Trophoblast cell (in vitro differentiated cells and primary cell): ENCODE measurements around the gene ADARB2.
A peak's percentile ranks its signal among the peaks of the same experiment; 100 is the strongest.

Experiments used
- DNase-seq, 2 donors: peaks; one replicate each; pipeline ENCODE4 v3.0.0-alpha.2; 2016
- H2AFZ ChIP-seq: 2 replicates; pipeline ENCODE4 v1.6.1; 2013; ENCODE audit warnings: low read length, moderate library complexity, mild to moderate bottlenecking; ENCODE audit not compliant: insufficient read depth, poor library complexity
- H2AK5ac ChIP-seq: 2 replicates; pipeline ENCODE4 v1.6.1; 2013; ENCODE audit warnings: mild to moderate bottlenecking, low read length
- H2BK120ac ChIP-seq: 2 replicates; pipeline ENCODE4 v1.6.1; 2013; ENCODE audit warnings: low read length, mild to moderate bottlenecking, moderate library complexity; ENCODE audit not compliant: insufficient read depth, poor library complexity
- H2BK12ac ChIP-seq: 2 replicates; pipeline ENCODE4 v1.6.1; 2013; ENCODE audit warnings: mild to moderate bottlenecking, low read length, moderate library complexity
- H2BK5ac ChIP-seq: 2 replicates; pipeline ENCODE4 v1.6.1; 2013; ENCODE audit warnings: low read length, low read depth, moderate library complexity, mild to moderate bottlenecking; ENCODE audit not compliant: poor library complexity
- H3K14ac ChIP-seq: 2 replicates; pipeline ENCODE4 v1.6.1; 2013; ENCODE audit warnings: mild to moderate bottlenecking, low read length
- H3K18ac ChIP-seq: 2 replicates; pipeline ENCODE4 v1.6.1; 2013; ENCODE audit warnings: mild to moderate bottlenecking, low read length
- H3K23ac ChIP-seq: 2 replicates; pipeline ENCODE4 v1.6.1; 2013; ENCODE audit warnings: low read length
- H3K27ac ChIP-seq: 2 replicates; pipeline ENCODE4 v1.5.1; 2013; ENCODE audit warnings: low read depth, mild to moderate bottlenecking, inconsistent platforms, low read length, moderate library complexity
- H3K27me3 ChIP-seq: 2 replicates; pipeline ENCODE4 v1.6.1; 2013; ENCODE audit warnings: inconsistent platforms, mild to moderate bottlenecking, low read length, moderate library complexity; ENCODE audit not compliant: insufficient read depth
- H3K36me3 ChIP-seq, 2 experiments: 1 replicate in 1 of 2; 2 replicates in 1 of 2; pipeline ENCODE4 v1.6.1; 2013; ENCODE audit warnings: low read length in 2 of 2, mild to moderate bottlenecking in 2 of 2, moderate library complexity in 1 of 2; ENCODE audit not compliant: insufficient read depth in 2 of 2, control insufficient read depth in 1 of 2
- H3K4ac ChIP-seq: 2 replicates; pipeline ENCODE4 v1.6.1; 2013; ENCODE audit warnings: low read depth, mild to moderate bottlenecking, low read length, moderate library complexity
- H3K4me1 ChIP-seq, 2 experiments: 1 replicate in 1 of 2; 2 replicates in 1 of 2; pipeline ENCODE4 v1.6.1; 2013; ENCODE audit warnings: low read length in 2 of 2, mild to moderate bottlenecking in 2 of 2, moderate library complexity in 1 of 2; ENCODE audit not compliant: insufficient read depth in 2 of 2, control insufficient read depth in 1 of 2
- H3K4me2 ChIP-seq: 2 replicates; pipeline ENCODE4 v1.6.1; 2013; ENCODE audit warnings: inconsistent platforms, mild to moderate bottlenecking, low read length, moderate library complexity
- H3K4me3 ChIP-seq: 2 replicates; pipeline ENCODE4 v1.5.1; 2013; ENCODE audit warnings: mild to moderate bottlenecking, low read depth, low read length, inconsistent platforms
- H3K79me1 ChIP-seq: one replicate; pipeline ENCODE4 v1.6.1; 2013; ENCODE audit warnings: low read length
- H3K79me2 ChIP-seq: 2 replicates; pipeline ENCODE4 v1.6.1; 2013; ENCODE audit warnings: low read length, mild to moderate bottlenecking; ENCODE audit not compliant: control insufficient read depth, insufficient read depth, poor library complexity
- H3K9ac ChIP-seq: 2 replicates; pipeline ENCODE4 v1.6.1; 2013; ENCODE audit warnings: mild to moderate bottlenecking, low read length
- H3K9me3 ChIP-seq: 2 replicates; pipeline ENCODE4 v1.6.1; 2013; ENCODE audit warnings: low read depth, mild to moderate bottlenecking, control low read depth, inconsistent platforms, low read length; ENCODE audit not compliant: insufficient read depth
- H4K12ac ChIP-seq: 2 replicates; pipeline ENCODE4 v1.6.1; 2013; ENCODE audit warnings: low read depth, mild to moderate bottlenecking, low read length, moderate library complexity
- H4K8ac ChIP-seq: 2 replicates; pipeline ENCODE4 v1.6.1; 2013; ENCODE audit warnings: low read depth, mild to moderate bottlenecking, low read length, moderate library complexity
- H4K91ac ChIP-seq: one replicate; pipeline ENCODE4 v1.6.1; 2013; ENCODE audit warnings: low read depth, mild to moderate bottlenecking, low read length, moderate library complexity
- WGBS: extraction: QIAGEN DNeasy Blood & Tissue Kit; methylation state at CpG from one replicate; pipeline ENCODE4 v1.1.7; 2013; ENCODE audit warnings: missing lambda C conversion rate; ENCODE audit not compliant: insufficient read length, insufficient coverage; ENCODE audit errors: extremely low coverage; 5-methylcytosine and 5-hydroxymethylcytosine counted together

ADARB2 gene

GRCh38 chr10:1404323-1405260, 332.7 kb downstream of the ADARB2 start:
- no peak overlapping the region for H3K4me3 ChIP-seq
- no peak overlapping the region for H3K4me2 ChIP-seq
- no peak overlapping the region for H3K27ac ChIP-seq
- H4K91ac ChIP-seq, result no peak overlapping the region
- no peak for DNase-seq
- no CpG with 5 or more reads among the region's 29 CpGs for WGBS
- no peak overlapping the region for H2BK12ac ChIP-seq
- no peak overlapping the region for H3K18ac ChIP-seq
- no peak overlapping the region for H3K4ac ChIP-seq
- H3K36me3 ChIP-seq, result no peaks in the 10 kb centered on the region
- no peak overlapping the region for H2AK5ac ChIP-seq
- no peak overlapping the region for H2BK5ac ChIP-seq
- H3K4me1 ChIP-seq, result peaks cover 14 to 23% of the 10 kb centered on the region in 2 experiments
- H3K9ac ChIP-seq, result no peak overlapping the region
- no peak overlapping the region for H4K8ac ChIP-seq
- no peaks in the 10 kb centered on the region for H3K27me3 ChIP-seq
- H3K23ac ChIP-seq, result no peak overlapping the region
- no peaks in the 10 kb centered on the region for H3K79me2 ChIP-seq
- no peak overlapping the region for H4K12ac ChIP-seq
- no peak overlapping the region for H2AFZ ChIP-seq
- no peaks in the 10 kb centered on the region for H3K9me3 ChIP-seq
- no peak overlapping the region for H2BK120ac ChIP-seq
- H3K79me1 ChIP-seq, result peaks cover 3% of the 10 kb centered on the region
- H3K14ac ChIP-seq, result no peak overlapping the region

- Histone ChIP-seq H3K9ac (no peak overlapping the region), H3K27ac (no peak overlapping the region), H3K36me3 (no peaks in the 10 kb centered on the region), H2BK12ac (no peak overlapping the region), H4K12ac (no peak overlapping the region), H2AFZ (no peak overlapping the region), H2BK120ac (no peak overlapping the region), H3K79me1 (peaks cover 3% of the 10 kb centered on the region), H3K23ac (no peak overlapping the region), H4K91ac (no peak overlapping the region), H3K9me3 (no peaks in the 10 kb centered on the region), H3K14ac (no peak overlapping the region), H4K8ac (no peak overlapping the region), H3K4ac (no peak overlapping the region), H3K18ac (no peak overlapping the region), H3K79me2 (no peaks in the 10 kb centered on the region), H3K27me3 (no peaks in the 10 kb centered on the region), H3K4me2 (no peak overlapping the region), H2AK5ac (no peak overlapping the region), H2BK5ac (no peak overlapping the region), H3K4me3 (no peak overlapping the region), H3K4me1 (peaks cover 14 to 23% of the 10 kb centered on the region in 2 experiments)
- DNase-seq, result no peak
- WGBS, result no CpG with 5 or more reads among the region's 18 CpGs
Observed at GRCh38 chr10:1403508-1404322, 333.6 kb downstream of the ADARB2 start.

GRCh38 chr10:1402816-1403507, 334.4 kb downstream of the ADARB2 start:
- Histone ChIP-seq H3K9ac (no peak overlapping the region), H2BK12ac (peak overlapping the region; percentile 19), H3K36me3 (no peaks in the 10 kb centered on the region), H3K4me2 (no peak overlapping the region), H4K91ac (no peak overlapping the region), H3K4me1 (peaks cover 14 to 23% of the 10 kb centered on the region in 2 experiments), H4K8ac (no peak overlapping the region), H2BK5ac (no peak overlapping the region), H3K18ac (no peak overlapping the region), H4K12ac (no peak overlapping the region), H3K4ac (no peak overlapping the region), H2AK5ac (no peak overlapping the region), H2BK120ac (no peak overlapping the region), H3K14ac (no peak overlapping the region), H3K79me2 (no peaks in the 10 kb centered on the region), H3K27me3 (no peaks in the 10 kb centered on the region), H3K79me1 (peaks cover 3% of the 10 kb centered on the region), H3K4me3 (no peak overlapping the region), H3K23ac (no peak overlapping the region), H3K9me3 (no peaks in the 10 kb centered on the region), H3K27ac (no peak overlapping the region), H2AFZ (no peak overlapping the region)
- no CpG with 5 or more reads among the region's 27 CpGs for WGBS
- no peak for DNase-seq

- H4K91ac ChIP-seq, result no peak overlapping the region
- no peaks in the 10 kb centered on the region for H3K36me3 ChIP-seq
- H2AFZ ChIP-seq, result no peak overlapping the region
- no peak overlapping the region for H3K4ac ChIP-seq
- H3K4me3 ChIP-seq, result no peak overlapping the region
- H2BK12ac ChIP-seq, result no peak overlapping the region
- no peak overlapping the region for H2BK120ac ChIP-seq
- no peak overlapping the region for H3K27ac ChIP-seq
- no CpG with 5 or more reads among the region's 25 CpGs for WGBS
- H3K9me3 ChIP-seq, result no peaks in the 10 kb centered on the region
- no peak overlapping the region for H3K14ac ChIP-seq
- H3K18ac ChIP-seq, result no peak overlapping the region
- H4K8ac ChIP-seq, result no peak overlapping the region
- H4K12ac ChIP-seq, result no peak overlapping the region
- H3K9ac ChIP-seq, result no peak overlapping the region
- no peaks in the 10 kb centered on the region for H3K79me2 ChIP-seq
- no peak overlapping the region for H3K4me2 ChIP-seq
- no peak overlapping the region for H3K23ac ChIP-seq
- no peak overlapping the region for H2BK5ac ChIP-seq
- no peak for DNase-seq
- no peaks in the 10 kb centered on the region for H3K27me3 ChIP-seq
- H3K79me1 ChIP-seq, result peaks cover 3% of the 10 kb centered on the region
- no peak overlapping the region for H2AK5ac ChIP-seq
- H3K4me1 ChIP-seq, result peaks cover 14 to 23% of the 10 kb centered on the region in 2 experiments
Observed at GRCh38 chr10:1402016-1402770, 335.1 kb downstream of the ADARB2 start.
